Adrenal gland (tissue), 12 donors: ENCODE measurements around the gene HBA1. TPM values are rescaled to one million over a fixed set of nuclear protein-coding genes. Genes with fewer than 3 reads are reported as not detected.

Experiments
- DNase-seq, 7 donors: peaks; one replicate each; pipeline ENCODE4 v3.0.0-alpha.2; 2019 to 2020
- H3K27ac ChIP-seq, 5 donors: fragments of 200-600 bp; sonication (generic) in 4 of 5; 1 replicate in 3 of 5; 2 replicates in 2 of 5; pipeline versions ENCODE4 v1.5.1 to v1.8.0; 2016 to 2020; ENCODE audit warnings: mild to moderate bottlenecking in 1 of 5
- H3K27me3 ChIP-seq: fragments of 200-600 bp; 2 replicates; pipeline ENCODE4 v1.8.0; 2021
- H3K36me3 ChIP-seq, 2 donors: fragments of 200-600 bp; replicated peaks in 1 of 2; 1 replicate in 1 of 2; 2 replicates in 1 of 2; pipeline versions ENCODE4 v1.5.1 to v1.8.0; 2018 to 2022
- H3K4me1 ChIP-seq, 2 donors: fragments of 200-600 bp; replicated peaks in 1 of 2; 1 replicate in 1 of 2; 2 replicates in 1 of 2; pipeline versions ENCODE4 v1.5.1 to v1.8.0; 2018 to 2021
- H3K4me3 ChIP-seq, 4 donors: fragments of 200-600 bp; sonication (generic) in 3 of 4; one replicate each; pipeline ENCODE4 v1.5.1; 2016 to 2018
- H3K9me3 ChIP-seq, 3 donors: fragments of 200-600 bp; sonication (generic) in 1 of 3; replicated peaks in 1 of 3; 1 replicate in 2 of 3; 2 replicates in 1 of 3; pipeline versions ENCODE4 v1.5.1 to v1.8.0; 2016 to 2021
- POLR2A ChIP-seq, 2 donors: fragments of 450-650 bp; IDR thresholded peaks; one replicate each; pipeline ENCODE4 v1.6.1; 2017; ENCODE audit warnings: antibody characterized with exemption in 2 of 2, mild to moderate bottlenecking in 2 of 2, moderate library complexity in 1 of 2
- WGBS, 4 donors: extraction: QIAGEN DNeasy Blood & Tissue Kit in 2 of 4; methylation state at CpG; one replicate each; pipeline versions ENCODE4 v1.1.5 to v1.1.7; 2013 to 2017; 5-methylcytosine and 5-hydroxymethylcytosine counted together
- intact Hi-C, 2 donors: fragments of 100-400 bp; cut with DNase I; formaldehyde crosslinking; loops; one replicate each; pipeline versions ENCODE4 v1.14.1 to v1.15.0; 2022 to 2023
- polyA plus RNA-seq, 3 donors: library from polyadenylated mRNA; stranded (reverse); fragments of 200-250 nt in 2 of 3; fragments of 350-450 nt in 1 of 3; fragmentation: Illumina TruSeq in 1 of 3; extraction: RNeasy Lipid Tissue Mini Kit (QIAGEN cat#74804) in 1 of 3; gene quantifications; one replicate each; pipeline ENCODE4 v1.2.3, GENCODE V29; 2013 to 2014
- total RNA-seq, 9 donors: library from RNA; depleted of rRNA in 4 of 9; stranded (reverse); fragments of >200 nt in 4 of 9; fragments of 120-200 nt in 1 of 9; fragmentation: NEBNext Ultra II Directional in 1 of 9; extraction: Animal tissue kit (Norgen Biotek cat#: 25700) in 1 of 9; gene quantifications; one replicate each; pipeline versions ENCODE4 v1.1.0 to v1.2.4, GENCODE V29; 2013 to 2023
- TF ChIP-seq, protein P1 (sequence below), 6 experiments: fragments of 450-650 bp in 4 of 6; fragments of 200-600 bp in 2 of 6; sonication (generic) in 1 of 6; IDR thresholded peaks; 1 replicate in 5 of 6; 2 replicates in 1 of 6; pipeline versions ENCODE4 v1.5.1 to v1.8.0; 2016 to 2021; ENCODE audit warnings: antibody characterized with exemption in 6 of 6, mild to moderate bottlenecking in 2 of 6, moderate library complexity in 1 of 6
- donor health status: healthy with polysubstance abuse.
- donor health status: Bipolar disorder and iron deficiency.
- donor health status: DM: yes; HTN: yes; CAD: no.
- donor health status: DM: no; HTN: no; CAD: no.
- donor health status: DM: no; HTN: no; CAD: no.
- donor health status: DM: yes; HTN: yes; CAD: no.

The HBA1 gene
- total and polyA plus RNA-seq, 12 donors = 12.7 to 742 (median 25.2) TPM; not detected in 4

GRCh38 chr16:142405-142967 is 34.0 kb upstream of the HBA1 start:
- intact Hi-C loops = no loop called here
- H3K27ac ChIP-seq = no peak overlapping the region
- 70 to 84% (median 78%) methylated on average over 7 to 12 of the region's 12 CpGs for WGBS, 4 donors

DNA sequence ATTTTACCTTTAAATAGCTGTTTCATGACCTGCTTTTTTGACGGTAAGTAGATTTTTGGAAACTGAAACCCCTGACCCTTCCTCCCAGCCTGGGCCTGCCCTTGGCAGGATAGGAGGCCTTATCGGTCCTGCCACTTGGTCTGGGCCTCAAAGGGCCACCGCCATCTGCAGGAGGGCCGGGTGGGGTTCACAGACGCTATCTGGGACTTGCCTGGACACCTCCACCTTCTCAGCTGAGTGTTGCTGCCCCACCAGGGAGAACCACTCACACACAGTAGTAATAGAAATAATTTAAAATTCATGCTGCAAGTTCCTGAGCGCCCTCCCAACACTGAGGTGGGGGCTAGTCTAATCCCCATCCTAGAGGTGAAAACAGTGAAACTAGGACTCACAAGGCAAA is 33.4 kb upstream of the HBA1 start:
- WGBS, 4 donors = 70 to 91% (median 80%) methylated on average over 6 of the region's 6 CpGs
- H3K27me3 ChIP-seq = no peaks in the 10 kb centered on the region
- DNase-seq = no peak
- no peak overlapping the region for H3K4me3 ChIP-seq
- TF ChIP-seq, protein P1, sequence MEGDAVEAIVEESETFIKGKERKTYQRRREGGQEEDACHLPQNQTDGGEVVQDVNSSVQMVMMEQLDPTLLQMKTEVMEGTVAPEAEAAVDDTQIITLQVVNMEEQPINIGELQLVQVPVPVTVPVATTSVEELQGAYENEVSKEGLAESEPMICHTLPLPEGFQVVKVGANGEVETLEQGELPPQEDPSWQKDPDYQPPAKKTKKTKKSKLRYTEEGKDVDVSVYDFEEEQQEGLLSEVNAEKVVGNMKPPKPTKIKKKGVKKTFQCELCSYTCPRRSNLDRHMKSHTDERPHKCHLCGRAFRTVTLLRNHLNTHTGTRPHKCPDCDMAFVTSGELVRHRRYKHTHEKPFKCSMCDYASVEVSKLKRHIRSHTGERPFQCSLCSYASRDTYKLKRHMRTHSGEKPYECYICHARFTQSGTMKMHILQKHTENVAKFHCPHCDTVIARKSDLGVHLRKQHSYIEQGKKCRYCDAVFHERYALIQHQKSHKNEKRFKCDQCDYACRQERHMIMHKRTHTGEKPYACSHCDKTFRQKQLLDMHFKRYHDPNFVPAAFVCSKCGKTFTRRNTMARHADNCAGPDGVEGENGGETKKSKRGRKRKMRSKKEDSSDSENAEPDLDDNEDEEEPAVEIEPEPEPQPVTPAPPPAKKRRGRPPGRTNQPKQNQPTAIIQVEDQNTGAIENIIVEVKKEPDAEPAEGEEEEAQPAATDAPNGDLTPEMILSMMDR (IDR thresholded peaks at IDR 0.05) = no peak
- TF ChIP-seq POLR2A (IDR thresholded peaks at IDR 0.05) = no peak
- no peaks in the 10 kb centered on the region for H3K4me1 ChIP-seq
- intact Hi-C loops = no loop called here
- H3K27ac ChIP-seq = no peak overlapping the region
- no peaks in the 10 kb centered on the region for H3K9me3 ChIP-seq
- no peaks in the 10 kb centered on the region for H3K36me3 ChIP-seq

More at GRCh38 chr16:142405-142967, 34.0 kb upstream of the HBA1 start:
- TF ChIP-seq, protein P1 (IDR thresholded peaks at IDR 0.05) = no peak
- no peak for TF ChIP-seq POLR2A (IDR thresholded peaks at IDR 0.05)
- H3K36me3 ChIP-seq = no peaks in the 10 kb centered on the region
- no peak for DNase-seq
- H3K4me3 ChIP-seq = no peak overlapping the region
- H3K9me3 ChIP-seq = no peaks in the 10 kb centered on the region
- peaks cover 3% of the 10 kb centered on the region in 2 donors for H3K4me1 ChIP-seq
- H3K27me3 ChIP-seq = no peaks in the 10 kb centered on the region

DNA sequence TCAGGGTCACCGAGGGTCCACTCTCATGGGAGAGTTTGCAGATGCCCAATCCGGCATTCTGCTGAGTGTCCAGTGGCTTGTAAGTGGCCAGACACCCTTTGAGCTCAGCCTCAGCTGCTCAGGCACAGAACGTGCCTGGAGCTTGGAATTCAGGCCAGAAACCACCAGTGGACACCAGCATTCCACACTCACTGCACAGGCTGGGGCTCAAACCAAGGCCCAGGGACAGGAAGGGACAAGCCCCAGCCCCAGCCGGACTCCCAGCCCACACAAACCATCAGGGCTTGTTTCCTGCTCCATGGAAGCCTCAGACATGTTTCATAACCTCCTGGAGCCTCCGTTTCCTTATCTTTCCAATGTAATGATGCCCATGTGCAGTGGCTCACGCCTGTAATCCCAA is 33.0 kb upstream of the HBA1 start:
- no peak for TF ChIP-seq POLR2A (IDR thresholded peaks at IDR 0.05)
- TF ChIP-seq, protein P1 (IDR thresholded peaks at IDR 0.05) = no peak
- WGBS, 4 donors = 63 to 77% (median 67%) methylated on average over 4 to 6 of the region's 6 CpGs
- Histone ChIP-seq H3K27ac (no peak overlapping the region), H3K4me1 (no peaks in the 10 kb centered on the region), H3K36me3 (no peaks in the 10 kb centered on the region), H3K4me3 (no peak overlapping the region), H3K27me3 (no peaks in the 10 kb centered on the region), H3K9me3 (no peaks in the 10 kb centered on the region)
- no peak for DNase-seq
- intact Hi-C loops = no loop called here

DNA sequence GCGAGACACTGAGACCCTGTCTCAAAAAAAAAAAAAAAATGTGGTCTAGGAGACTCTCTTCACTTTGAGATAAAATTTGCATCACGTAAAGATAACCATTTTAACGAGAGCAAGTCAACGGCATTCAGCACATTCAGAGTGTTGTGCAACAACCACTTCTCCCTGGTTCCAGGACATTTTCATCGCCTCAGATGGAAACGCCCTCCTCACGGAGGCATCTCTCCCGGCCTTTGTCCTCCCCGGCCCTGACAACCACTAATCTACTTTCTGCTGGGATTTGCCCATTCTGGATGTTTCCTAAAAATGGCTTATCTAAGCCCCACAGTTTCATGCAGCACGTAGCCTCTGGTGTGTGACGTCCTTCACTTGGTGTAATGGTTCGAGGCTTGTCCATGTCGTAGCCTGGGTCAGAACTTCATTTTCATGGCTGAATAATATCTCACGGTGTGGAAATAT is 31.7 kb upstream of the HBA1 start:
- no peaks in the 10 kb centered on the region for H3K36me3 ChIP-seq
- no peak overlapping the region for H3K27ac ChIP-seq
- TF ChIP-seq, protein P1 (IDR thresholded peaks at IDR 0.05) = no peak
- TF ChIP-seq POLR2A (IDR thresholded peaks at IDR 0.05) = no peak
- no peaks in the 10 kb centered on the region for H3K27me3 ChIP-seq
- no peaks in the 10 kb centered on the region for H3K4me1 ChIP-seq
- WGBS, 4 donors = 73 to 89% (median 82%) methylated on average over 14 of the region's 14 CpGs
- intact Hi-C loops = no loop called here
- no peak overlapping the region for H3K4me3 ChIP-seq
- DNase-seq = no peak
- no peaks in the 10 kb centered on the region for H3K9me3 ChIP-seq
